IMR-90 (cell line): ENCODE data around the gene SLC44A4. TPM values are rescaled to one million over a fixed set of nuclear protein-coding genes. Genes with fewer than 3 reads are reported as not detected.
A peak's percentile ranks its signal among the peaks of the same experiment; 100 is the strongest.
"Not testable (repeated sequence)": the region's sequence is repeated elsewhere in the genome, so short reads cannot be mapped to it uniquely, and the experiment has no call there.

Experiments
- ATAC-seq: fragments of 200-7000 bp; cut with Tn5 transposase; 2 replicates; pipeline ENCODE4 v1.9.1; 2020; ENCODE audit warnings: low read depth, mild to moderate bottlenecking, moderate library complexity
- BruUV-seq: library from RNA; stranded (reverse); fragments of 400-500 nt; replicated peaks from 2 replicates; lab custom pipeline; 2021; lab: Mats Ljungman, UMichigan
- CTCF ChIA-PET: fragments of 300-600 bp; formaldehyde crosslinking; extraction: SDS; loops from one replicate; lab custom pipeline; 2021; ENCODE audit warnings: antibody characterized with exemption; lab: Yijun Ruan, JAX
- POLR2A ChIA-PET: fragments of 300-600 bp; sonication (Branson Sonifier 250); formaldehyde crosslinking; loops from one replicate; lab custom pipeline; 2022; ENCODE audit warnings: antibody characterized with exemption; ENCODE audit not compliant: unreplicated experiment; lab: Charles Lee
- DNase-seq: peaks from one replicate; pipeline ENCODE4 v3.0.0; 2013
- H2AFZ ChIP-seq: replicated peaks from 2 replicates; pipeline ENCODE3; 2013; ENCODE audit warnings: low read length, mild to moderate bottlenecking; ENCODE audit not compliant: poor library complexity
- H2AK5ac ChIP-seq: 2 replicates; pipeline ENCODE4 v1.6.1; 2013; ENCODE audit warnings: low read depth, low read length, inconsistent platforms
- H2AK9ac ChIP-seq: replicated peaks from 2 replicates; pipeline ENCODE3; 2013; ENCODE audit warnings: mild to moderate bottlenecking, low read depth, low read length, moderate library complexity; ENCODE audit not compliant: poor library complexity
- H2BK120ac ChIP-seq: 2 replicates; pipeline ENCODE4 v1.6.1; 2013; ENCODE audit warnings: low read depth, low read length, inconsistent platforms
- H2BK15ac ChIP-seq: 3 replicates; pipeline ENCODE4 v1.6.1; 2013; ENCODE audit warnings: low read depth, low read length, inconsistent platforms
- H2BK20ac ChIP-seq: 2 replicates; pipeline ENCODE4 v1.6.1; 2013; ENCODE audit warnings: low read depth, mild to moderate bottlenecking, inconsistent platforms, low read length, moderate library complexity
- H2BK5ac ChIP-seq: 2 replicates; pipeline ENCODE4 v1.6.1; 2013; ENCODE audit warnings: mild to moderate bottlenecking, low read depth, low read length, inconsistent platforms; ENCODE audit not compliant: poor library complexity, severe bottlenecking
- H3K14ac ChIP-seq: replicated peaks from 2 replicates; pipeline ENCODE4 v1.6.1; 2013; ENCODE audit warnings: low read depth, low read length, inconsistent platforms
- H3K18ac ChIP-seq: 2 replicates; pipeline ENCODE4 v1.6.1; 2013; ENCODE audit warnings: low read depth, low read length, control low read depth
- H3K23ac ChIP-seq: 2 replicates; pipeline ENCODE4 v1.6.1; 2013; ENCODE audit warnings: low read depth, low read length, inconsistent platforms
- H3K27ac ChIP-seq: 2 replicates; pipeline ENCODE4 v1.5.1; 2013; ENCODE audit warnings: mild to moderate bottlenecking, control low read depth, low read length; ENCODE audit not compliant: insufficient read depth
- H3K27me3 ChIP-seq: 2 replicates; pipeline ENCODE4 v1.6.1; 2013; ENCODE audit warnings: low read length; ENCODE audit not compliant: control insufficient read depth, insufficient read depth
- H3K36me3 ChIP-seq: 2 replicates; pipeline ENCODE4 v1.6.1; 2013; ENCODE audit warnings: low read length, mixed read lengths; ENCODE audit not compliant: control insufficient read depth, insufficient read depth
- H3K4ac ChIP-seq: 2 replicates; pipeline ENCODE4 v1.6.1; 2013; ENCODE audit warnings: low read depth, low read length, inconsistent platforms
- H3K4me1 ChIP-seq: 2 replicates; pipeline ENCODE4 v1.6.1; 2013; ENCODE audit warnings: low read length, mixed read lengths; ENCODE audit not compliant: control insufficient read depth, insufficient read depth
- H3K4me2 ChIP-seq: 2 replicates; pipeline ENCODE4 v1.6.1; 2013; ENCODE audit warnings: low read depth, mild to moderate bottlenecking, control low read depth, low read length, moderate library complexity
- H3K4me3 ChIP-seq: 2 replicates; pipeline ENCODE4 v1.5.1; 2013; ENCODE audit warnings: low read depth, mild to moderate bottlenecking, control low read depth, low read length, moderate library complexity; ENCODE audit not compliant: insufficient read depth
- H3K56ac ChIP-seq: 2 replicates; pipeline ENCODE4 v1.6.1; 2013; ENCODE audit warnings: low read length, inconsistent platforms; ENCODE audit not compliant: insufficient read depth; ENCODE audit errors: extremely low read depth
- H3K79me1 ChIP-seq, 2 experiments: 2 replicates each; pipeline ENCODE4 v1.6.1; 2013; ENCODE audit warnings: low read length in 2 of 2, inconsistent platforms in 1 of 2, low read depth in 1 of 2
- H3K9ac ChIP-seq: 2 replicates; pipeline ENCODE4 v1.6.1; 2013; ENCODE audit warnings: low read depth, low read length, control low read depth
- H3K9me1 ChIP-seq: 2 replicates; pipeline ENCODE4 v1.6.1; 2013; ENCODE audit warnings: low read length, inconsistent platforms; ENCODE audit not compliant: insufficient read depth
- H3K9me3 ChIP-seq: 2 replicates; pipeline ENCODE4 v1.6.1; 2013; ENCODE audit warnings: low read length; ENCODE audit not compliant: control insufficient read depth, insufficient read depth
- H4K20me1 ChIP-seq: 2 replicates; pipeline ENCODE4 v1.6.1; 2013; ENCODE audit warnings: low read length, inconsistent platforms; ENCODE audit not compliant: insufficient read depth
- H4K5ac ChIP-seq: 2 replicates; pipeline ENCODE4 v1.6.1; 2013; ENCODE audit warnings: mild to moderate bottlenecking, low read depth, low read length, control low read depth
- H4K8ac ChIP-seq, 2 experiments: 2 replicates each; pipeline ENCODE4 v1.6.1; 2013; ENCODE audit warnings: low read depth in 2 of 2, low read length in 2 of 2, control low read depth in 1 of 2, inconsistent platforms in 1 of 2
- H4K91ac ChIP-seq: 2 replicates; pipeline ENCODE4 v1.6.1; 2013; ENCODE audit warnings: low read depth, low read length, inconsistent platforms; ENCODE audit not compliant: insufficient read depth
- WGBS, 2 experiments: methylation state at CpG; one replicate each; pipeline versions ENCODE4 v1.1.5 to v1.1.7; 2013; ENCODE audit warnings: missing lambda C conversion rate in 2 of 2; ENCODE audit not compliant: insufficient read length in 1 of 2; ENCODE audit errors: extremely low coverage in 2 of 2; 5-methylcytosine and 5-hydroxymethylcytosine counted together
- dilution Hi-C: fragments of 300-500 bp; cut with HindIII; formaldehyde crosslinking; loops from one replicate; pipeline ENCODE4 v1.14.3; 2018; ENCODE audit warnings: low sequenced_read_pairs; ENCODE audit not compliant: unreplicated experiment
- in situ Hi-C: fragments of 300-500 bp; cut with MboI; formaldehyde crosslinking; loops from 3 replicates; pipeline ENCODE4 v1.14.3; 2019; ENCODE audit warnings: low sequenced_read_pairs, inconsistent platforms, mixed read lengths
- intact Hi-C: fragments of 100-400 bp; cut with micrococcal nuclease; formaldehyde crosslinking; loops from 2 replicates; pipeline ENCODE4 v1.10.0; 2022
- polyA plus RNA-seq, 3 experiments: library from polyadenylated mRNA; depleted of rRNA; stranded (reverse); fragments of >200 nt; gene quantifications; 2 replicates each; pipeline ENCODE4 v1.2.3, GENCODE V29; 2012; ENCODE audit warnings: low replicate concordance in 1 of 3
- total RNA-seq: library from RNA; depleted of rRNA; stranded (reverse); fragments of >200 nt; gene quantifications from 2 replicates; pipeline ENCODE4 v1.2.3, GENCODE V29; 2012

SLC44A4 gene
- total and polyA plus RNA-seq, 2 of the 4 experiments (the other 2 are of a cell fraction), result 0.14 to 0.36 TPM

DNA sequence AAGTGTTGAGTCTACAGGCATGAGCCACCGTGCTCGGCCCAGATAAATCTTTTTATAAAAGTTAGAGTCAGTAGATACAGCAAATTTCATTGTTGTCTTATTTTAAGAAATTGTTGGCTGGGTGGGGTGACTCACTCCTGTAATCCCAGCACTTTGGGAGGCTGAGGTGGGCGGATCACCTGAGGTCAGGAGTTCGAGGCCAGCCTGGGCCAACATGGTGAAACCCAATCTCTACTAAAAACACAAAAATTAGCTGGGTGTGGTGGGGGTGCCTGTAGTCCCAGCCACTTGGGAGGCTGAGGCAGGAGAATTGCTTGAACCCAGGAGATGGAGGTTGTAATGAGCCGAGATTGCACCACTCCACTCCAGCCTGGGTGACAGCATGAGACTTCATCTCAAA, 29.5 kb upstream of the SLC44A4 start:
- WGBS, 2 experiments, result no CpG with 5 or more reads among the region's 5 CpGs
- peak overlapping the region; percentile 27; the same call in 1 of the 2 replicates for H3K27ac ChIP-seq

More for the DNA sequence above, 29.5 kb upstream of the SLC44A4 start:
- ATAC-seq, H4K8ac ChIP-seq, DNase-seq, H2AFZ ChIP-seq, H3K4me1 ChIP-seq, H2BK20ac ChIP-seq, H3K9me3 ChIP-seq, H3K9ac ChIP-seq, H2BK120ac ChIP-seq, H2BK15ac ChIP-seq, H4K5ac ChIP-seq, POLR2A ChIA-PET, H3K79me1 ChIP-seq, H2AK5ac ChIP-seq, intact Hi-C loops, dilution Hi-C loops, H4K20me1 ChIP-seq, H3K27me3 ChIP-seq, H3K4me3 ChIP-seq, BruUV-seq, H3K4ac ChIP-seq, H3K56ac ChIP-seq, H3K36me3 ChIP-seq, in situ Hi-C loops, H3K14ac ChIP-seq: not testable (repeated sequence)
- peak overlapping the region; percentile 28; the same call in 1 of the 2 replicates for H4K91ac ChIP-seq
- peak overlapping the region; percentile 4 for H2BK5ac ChIP-seq
- peak overlapping the region; percentile 49; the same call in 1 of the 2 replicates for H3K18ac ChIP-seq
- peaks cover 12% of the 10 kb centered on the region; the same call in 1 of the 2 replicates for H3K9me1 ChIP-seq
- CTCF ChIA-PET, result interaction anchor here (1.2 kb wide), 1 partner anchor 44 kb away, joined by 3 read pairs; no protein-coding TSS in a partner anchor
- H2AK9ac ChIP-seq, result peak overlapping the region; percentile 55
- H3K23ac ChIP-seq, result peak overlapping the region; percentile 1; the same call in 1 of the 2 replicates
- 0 out of 2 replicates have a peak overlapping the region, but pooled peaks have one; percentile 86 for H3K4me2 ChIP-seq
